Esophagus muscularis mucosa (tissue), 4 donors: ENCODE results near the gene PLA1A. TPM values are rescaled to one million over a fixed set of nuclear protein-coding genes. Genes with fewer than 3 reads are reported as not detected.
A peak's percentile ranks its signal among the peaks of the same experiment; 100 is the strongest.
"Not testable (repeated sequence)": the region's sequence is repeated elsewhere in the genome, so short reads cannot be mapped to it uniquely, and the experiment has no call there.

Experiments
- DNase-seq: peaks from one replicate; pipeline ENCODE4 v3.0.0-alpha.2; 2017; ENCODE audit errors: extremely low spot score
- H3K27ac ChIP-seq, 4 donors: fragments of 200-600 bp; sonication (generic); replicated peaks in 1 of 4; 1 replicate in 3 of 4; 2 replicates in 1 of 4; pipeline ENCODE4 v1.5.1; 2016 to 2019; ENCODE audit warnings: mild to moderate bottlenecking in 1 of 4
- H3K27me3 ChIP-seq, 4 donors: fragments of 200-600 bp; sonication (generic); one replicate each; pipeline versions ENCODE4 v1.5.1 to v1.6.0; 2016 to 2019
- H3K36me3 ChIP-seq, 4 donors: fragments of 200-600 bp; sonication (generic); one replicate each; pipeline ENCODE4 v1.5.1; 2016 to 2019
- H3K4me1 ChIP-seq, 4 donors: fragments of 200-600 bp; sonication (generic); one replicate each; pipeline ENCODE4 v1.5.1; 2016 to 2019
- H3K4me3 ChIP-seq, 4 donors: fragments of 200-600 bp; sonication (generic); 1 replicate in 2 of 4; 2 replicates in 2 of 4; pipeline ENCODE4 v1.5.1; 2016 to 2019; ENCODE audit warnings: mild to moderate bottlenecking in 4 of 4, moderate library complexity in 1 of 4
- H3K9me3 ChIP-seq, 4 donors: fragments of 200-600 bp; sonication (generic); 1 replicate in 3 of 4; 2 replicates in 1 of 4; pipeline ENCODE4 v1.5.1; 2016 to 2019
- CTCF ChIP-seq, 3 experiments: fragments of 200-600 bp in 2 of 3; fragments of 450-650 bp in 1 of 3; sonication (generic) in 2 of 3; IDR thresholded peaks; one replicate each; pipeline ENCODE4 v1.5.1; 2017 to 2019; ENCODE audit warnings: antibody characterized with exemption in 3 of 3, mild to moderate bottlenecking in 2 of 3, moderate library complexity in 1 of 3
- EP300 ChIP-seq: sonication (generic); formaldehyde crosslinking; IDR thresholded peaks from one replicate; pipeline ENCODE4 v1.6.1; 2017; ENCODE audit warnings: antibody characterized with exemption
- POLR2A ChIP-seq: fragments of 450-650 bp; IDR thresholded peaks from one replicate; pipeline ENCODE4 v1.6.1; 2017; ENCODE audit warnings: antibody characterized with exemption, moderate library complexity, mild to moderate bottlenecking, low read depth
- POLR2AphosphoS5 ChIP-seq, 2 donors: sonication (generic); formaldehyde crosslinking; IDR thresholded peaks; one replicate each; pipeline ENCODE4 v1.6.1; 2017; ENCODE audit warnings: antibody characterized with exemption in 2 of 2
- WGBS: methylation state at CpG from one replicate; pipeline ENCODE4 v1.1.5; 2018; 5-methylcytosine and 5-hydroxymethylcytosine counted together
- intact Hi-C: fragments of 100-400 bp; cut with DNase I; formaldehyde crosslinking; loops from one replicate; pipeline ENCODE4 v1.15.1; 2023
- total RNA-seq, 4 donors: library from RNA; depleted of rRNA; stranded (reverse); fragments of >200 nt; gene quantifications; one replicate each; pipeline versions ENCODE4 v1.1.0 to v1.2.1, GENCODE V29; 2016

PLA1A gene
- 1 to 10 TPM; 1.5 to 2.9 (median 2.0) TPM for total RNA-seq

GRCh38 chr3:119597548-119598288 lies at the start of gene PLA1A:
Gene PLA1A, plus strand, starts transcription at chr3:119597885. Its CDS starts 29 bp downstream, at chr3:119597914.
- H3K4me3 ChIP-seq, result no peak within 1 kb of the TSS
- H3K36me3 ChIP-seq, result no peaks in the 10 kb centered on the region
- WGBS, result 66% methylated on average over 7 of the region's 7 CpGs
- H3K27ac ChIP-seq, result peak within 1 kb of the TSS; percentile 25 to 63 (median 54)
- no peak for DNase-seq
- intact Hi-C loops, result no loop called here
- TF ChIP-seq CTCF (IDR thresholded peaks at IDR 0.05), result no peak
- no peak for TF ChIP-seq POLR2A
- no peak for TF ChIP-seq EP300
- TF ChIP-seq POLR2AphosphoS5 (IDR thresholded peaks at IDR 0.05), result no peak
- H3K27me3 ChIP-seq, result no peaks in the 10 kb centered on the region
- H3K4me1 ChIP-seq, result peaks cover 7 to 44% (median 11%) of the 10 kb centered on the region in 4 donors
- no peaks in the 10 kb centered on the region for H3K9me3 ChIP-seq

GRCh38 chr3:119548341-119548740 lies 49.3 kb upstream of the PLA1A start:
- intact Hi-C loops, result no loop called here
- no peak for TF ChIP-seq EP300
- no peak for TF ChIP-seq POLR2AphosphoS5 (IDR thresholded peaks at IDR 0.05)
- no peak for TF ChIP-seq CTCF (IDR thresholded peaks at IDR 0.05)
- no peak for TF ChIP-seq POLR2A
- Histone ChIP-seq H3K36me3 (no peaks in the 10 kb centered on the region), H3K4me1 (no peaks in the 10 kb centered on the region), H3K4me3 (no peak overlapping the region), H3K27me3 (no peaks in the 10 kb centered on the region), H3K9me3 (no peaks in the 10 kb centered on the region), H3K27ac (no peak overlapping the region)
- 50% methylated on average over 3 of the region's 3 CpGs for WGBS
- DNase-seq, result no peak

GRCh38 chr3:119550192-119550910 lies 47.3 kb upstream of the PLA1A start:
- intact Hi-C loops, result no loop called here
- Histone ChIP-seq H3K4me1 (no peaks in the 10 kb centered on the region), H3K27ac (no peak overlapping the region), H3K4me3 (no peak overlapping the region), H3K27me3 (no peaks in the 10 kb centered on the region), H3K36me3 (no peaks in the 10 kb centered on the region), H3K9me3 (no peaks in the 10 kb centered on the region)
- no peak for TF ChIP-seq CTCF (IDR thresholded peaks at IDR 0.05)
- TF ChIP-seq EP300, result no peak
- TF ChIP-seq POLR2AphosphoS5 (IDR thresholded peaks at IDR 0.05), result no peak
- TF ChIP-seq POLR2A, result no peak
- DNase-seq, result no peak
- WGBS, result 96% methylated on average over 9 of the region's 9 CpGs

GRCh38 chr3:119551598-119551997 lies 46.1 kb upstream of the PLA1A start:
- no peak overlapping the region for H3K4me3 ChIP-seq
- no peak overlapping the region for H3K27ac ChIP-seq
- intact Hi-C loops, result no loop called here
- no peaks in the 10 kb centered on the region for H3K9me3 ChIP-seq
- WGBS, result 90% methylated on average over 5 of the region's 5 CpGs
- no peaks in the 10 kb centered on the region for H3K27me3 ChIP-seq
- no peak for TF ChIP-seq CTCF (IDR thresholded peaks at IDR 0.05)
- TF ChIP-seq EP300, result no peak
- TF ChIP-seq POLR2AphosphoS5 (IDR thresholded peaks at IDR 0.05), result no peak
- no peak for TF ChIP-seq POLR2A
- H3K36me3 ChIP-seq, result no peaks in the 10 kb centered on the region
- no peak for DNase-seq
- H3K4me1 ChIP-seq, result no peaks in the 10 kb centered on the region

- H3K27ac ChIP-seq, H3K36me3 ChIP-seq, H3K27me3 ChIP-seq, H3K4me3 ChIP-seq, H3K4me1 ChIP-seq, intact Hi-C loops, H3K9me3 ChIP-seq, DNase-seq: not testable (repeated sequence)
- 94% methylated on average over 6 of the region's 6 CpGs for WGBS
Observed at GRCh38 chr3:119552928-119553327, 44.8 kb upstream of the PLA1A start.
